Right atrium auricular region (tissue), 2 donors: Measurements from ENCODE around the gene RAD51B. TPM values are rescaled to one million over a fixed set of nuclear protein-coding genes. Genes with fewer than 3 reads are reported as not detected.
A peak's percentile ranks its signal among the peaks of the same experiment; 100 is the strongest.

ENCODE experiments used
- DNase-seq: peaks from one replicate; pipeline ENCODE4 v3.0.0-alpha.2; 2019; ENCODE audit warnings: low spot score
- H3K27ac ChIP-seq, 2 donors: fragments of 200-600 bp; sonication (generic); 1 replicate in 1 of 2; 2 replicates in 1 of 2; pipeline ENCODE4 v1.5.1; 2016 to 2019
- H3K27me3 ChIP-seq, 2 donors: fragments of 200-600 bp; sonication (generic); one replicate each; pipeline versions ENCODE4 v1.5.1 to v1.6.0; 2017 to 2019
- H3K36me3 ChIP-seq: fragments of 200-600 bp; sonication (generic); one replicate; pipeline ENCODE4 v1.5.1; 2016
- H3K4me1 ChIP-seq, 2 donors: fragments of 200-600 bp; sonication (generic); one replicate each; pipeline versions ENCODE4 v1.5.1 to v1.6.0; 2017 to 2019
- H3K4me3 ChIP-seq, 2 donors: fragments of 200-600 bp; sonication (generic); 1 replicate in 1 of 2; 2 replicates in 1 of 2; pipeline ENCODE4 v1.5.1; 2017 to 2019; ENCODE audit warnings: mild to moderate bottlenecking in 1 of 2, moderate library complexity in 1 of 2
- H3K9me3 ChIP-seq, 2 donors: fragments of 200-600 bp; sonication (generic); one replicate each; pipeline ENCODE4 v1.5.1; 2019
- CTCF ChIP-seq, 2 donors: fragments of 200-600 bp; sonication (generic); IDR thresholded peaks; one replicate each; pipeline ENCODE4 v1.5.1; 2019; ENCODE audit warnings: antibody characterized with exemption in 2 of 2
- total RNA-seq, 2 donors: library from RNA; depleted of rRNA; stranded (reverse); fragments of >200 nt; gene quantifications; one replicate each; pipeline ENCODE4 v1.1.0, GENCODE V29; 2016

Gene RAD51B
- total RNA-seq, 2 donors from 2014 or later: 1.2 to 1.5 TPM

- TF ChIP-seq CTCF (IDR thresholded peaks at IDR 0.05): no peak
- Histone ChIP-seq H3K4me1 (no peaks in the 10 kb centered on the region), H3K27me3 (no peaks in the 10 kb centered on the region), H3K9me3 (no peaks in the 10 kb centered on the region), H3K4me3 (no peak overlapping the region), H3K27ac (no peak overlapping the region), H3K36me3 (no peaks in the 10 kb centered on the region)
- DNase-seq: no peak
Measured at GRCh38 chr14:68039593-68039992, 220.0 kb downstream of the RAD51B start.

DNA sequence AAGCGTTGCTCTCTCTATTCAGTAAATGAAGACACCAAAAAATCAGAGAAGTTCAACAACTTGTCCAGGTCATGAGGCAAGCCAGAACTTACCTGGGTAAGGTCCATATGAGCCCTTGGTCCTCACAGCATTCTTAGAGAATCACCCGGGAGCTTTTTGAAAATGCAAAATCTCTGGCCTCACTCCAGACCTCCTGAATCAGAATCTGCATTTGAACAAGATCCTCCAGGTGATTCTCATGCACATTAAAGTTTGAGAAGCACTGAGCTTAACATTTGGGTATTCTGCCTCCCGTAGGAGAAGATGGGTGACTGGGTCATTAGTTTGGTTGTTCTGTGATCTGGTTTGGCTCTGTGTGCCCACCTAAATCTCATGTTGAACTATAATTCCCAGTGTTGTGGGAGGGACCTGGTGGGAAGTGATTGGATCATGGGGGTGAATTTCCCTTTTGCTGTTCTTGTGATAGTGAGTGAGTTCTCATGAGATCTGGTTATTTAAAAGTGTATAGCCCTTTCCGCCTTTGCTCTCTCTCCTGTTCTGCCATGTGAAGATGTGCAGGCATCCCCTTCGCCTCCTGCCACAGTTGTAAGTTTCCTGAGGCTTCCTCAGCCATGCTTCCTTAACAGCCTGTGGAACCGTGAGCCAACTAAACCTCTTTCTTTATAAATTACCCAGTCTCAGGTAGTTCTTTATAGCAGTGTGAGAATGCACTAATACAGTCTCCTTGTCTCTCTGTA, 221.2 kb downstream of the RAD51B start:
- TF ChIP-seq CTCF (IDR thresholded peaks at IDR 0.05): no peak
- no peak overlapping the region for H3K27ac ChIP-seq
- H3K36me3 ChIP-seq: no peaks in the 10 kb centered on the region
- H3K4me1 ChIP-seq: no peaks in the 10 kb centered on the region
- H3K9me3 ChIP-seq: no peaks in the 10 kb centered on the region
- no peak overlapping the region for H3K4me3 ChIP-seq
- H3K27me3 ChIP-seq: no peaks in the 10 kb centered on the region
- no peak for DNase-seq

DNA sequence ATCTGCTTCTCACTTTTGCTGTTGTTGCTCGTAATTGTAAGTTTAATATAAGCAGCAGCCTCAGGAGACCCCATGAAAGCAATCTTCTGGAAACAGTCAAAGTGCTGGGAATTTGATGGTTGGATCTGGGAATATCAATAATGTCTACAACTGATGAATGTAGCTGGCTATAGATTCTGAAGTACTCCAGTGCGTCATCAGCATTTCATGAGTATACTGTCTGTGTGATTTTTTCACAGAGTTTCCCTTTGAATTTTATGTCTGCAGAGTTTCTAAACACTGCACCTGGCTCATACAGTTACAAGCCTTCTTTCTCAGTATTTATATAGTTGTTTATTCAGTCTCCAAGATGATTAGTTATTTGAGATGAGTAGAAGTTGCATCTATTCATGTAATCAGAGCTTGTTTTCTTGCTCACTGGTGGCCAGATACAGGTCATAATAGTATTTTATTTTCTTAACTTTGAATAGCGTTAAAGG, 222.3 kb downstream of the RAD51B start:
- no peak for DNase-seq
- H3K9me3 ChIP-seq: no peaks in the 10 kb centered on the region
- no peaks in the 10 kb centered on the region for H3K27me3 ChIP-seq
- no peaks in the 10 kb centered on the region for H3K36me3 ChIP-seq
- no peak overlapping the region for H3K27ac ChIP-seq
- no peak for TF ChIP-seq CTCF (IDR thresholded peaks at IDR 0.05)
- H3K4me3 ChIP-seq: no peak overlapping the region
- no peaks in the 10 kb centered on the region for H3K4me1 ChIP-seq

DNA sequence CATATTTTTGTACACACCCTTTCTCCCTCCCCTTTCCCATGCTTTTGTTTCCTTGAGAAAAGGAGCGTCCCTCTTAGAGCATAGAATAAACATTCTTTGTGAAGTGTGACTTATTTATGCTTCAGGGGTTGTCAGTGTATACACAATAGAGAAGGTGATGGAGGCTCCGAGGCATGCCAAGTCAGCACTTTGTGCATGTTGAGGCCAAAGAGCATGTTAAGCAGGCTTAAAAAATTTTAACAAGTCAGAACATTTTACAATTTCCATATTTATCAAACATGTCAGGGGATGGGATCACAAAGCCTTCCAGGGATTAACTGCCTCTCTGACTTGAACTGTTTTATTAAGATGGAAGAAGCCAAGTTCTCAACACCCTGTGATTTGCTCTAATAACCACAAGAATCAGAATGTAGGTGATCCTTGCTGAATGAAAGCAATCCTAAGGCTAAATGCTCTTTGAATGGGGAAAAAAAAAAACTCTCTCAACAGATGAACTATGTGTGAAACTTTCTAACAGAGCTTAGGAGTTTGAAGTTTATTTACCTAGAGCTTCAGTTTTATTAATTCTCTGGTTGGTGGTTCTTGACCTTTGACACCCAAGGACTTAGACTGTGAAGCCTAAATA, 223.1 kb downstream of the RAD51B start:
- H3K36me3 ChIP-seq: no peaks in the 10 kb centered on the region
- no peak overlapping the region for H3K4me3 ChIP-seq
- no peak for DNase-seq
- H3K4me1 ChIP-seq: no peaks in the 10 kb centered on the region
- H3K27me3 ChIP-seq: no peaks in the 10 kb centered on the region
- no peak overlapping the region for H3K27ac ChIP-seq
- H3K9me3 ChIP-seq: no peaks in the 10 kb centered on the region
- TF ChIP-seq CTCF (IDR thresholded peaks at IDR 0.05): no peak

DNA sequence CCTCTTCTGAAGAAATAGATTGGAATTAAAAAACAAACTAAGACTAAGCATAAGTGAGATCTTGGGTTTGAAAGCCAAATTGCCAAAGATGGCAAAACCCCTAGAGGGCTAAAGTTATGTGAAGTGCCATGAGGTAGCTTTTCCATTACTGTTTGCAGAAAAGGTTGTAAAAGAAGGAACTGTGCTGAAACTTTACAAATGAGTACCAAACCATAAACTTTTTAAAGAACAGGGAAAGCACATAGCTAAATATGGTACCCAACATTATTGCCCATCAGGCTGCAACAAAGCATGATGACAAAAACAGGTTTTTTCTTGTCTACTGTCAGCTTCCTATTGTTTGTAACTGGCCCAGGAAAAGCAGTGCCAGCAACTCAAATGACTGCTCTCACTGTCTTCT, 224.2 kb downstream of the RAD51B start:
- no peaks in the 10 kb centered on the region for H3K4me1 ChIP-seq

More for the DNA sequence above, 224.2 kb downstream of the RAD51B start:
- no peak for DNase-seq
- H3K36me3 ChIP-seq: no peaks in the 10 kb centered on the region
- no peaks in the 10 kb centered on the region for H3K27me3 ChIP-seq
- TF ChIP-seq CTCF (IDR thresholded peaks at IDR 0.05): no peak
- H3K9me3 ChIP-seq: no peaks in the 10 kb centered on the region
- no peak overlapping the region for H3K4me3 ChIP-seq
- peak overlapping the region in 1 of 2 donors; percentile 2 for H3K27ac ChIP-seq
